ENCODE results near the gene BRSK1.

Gene BRSK1

DNA sequence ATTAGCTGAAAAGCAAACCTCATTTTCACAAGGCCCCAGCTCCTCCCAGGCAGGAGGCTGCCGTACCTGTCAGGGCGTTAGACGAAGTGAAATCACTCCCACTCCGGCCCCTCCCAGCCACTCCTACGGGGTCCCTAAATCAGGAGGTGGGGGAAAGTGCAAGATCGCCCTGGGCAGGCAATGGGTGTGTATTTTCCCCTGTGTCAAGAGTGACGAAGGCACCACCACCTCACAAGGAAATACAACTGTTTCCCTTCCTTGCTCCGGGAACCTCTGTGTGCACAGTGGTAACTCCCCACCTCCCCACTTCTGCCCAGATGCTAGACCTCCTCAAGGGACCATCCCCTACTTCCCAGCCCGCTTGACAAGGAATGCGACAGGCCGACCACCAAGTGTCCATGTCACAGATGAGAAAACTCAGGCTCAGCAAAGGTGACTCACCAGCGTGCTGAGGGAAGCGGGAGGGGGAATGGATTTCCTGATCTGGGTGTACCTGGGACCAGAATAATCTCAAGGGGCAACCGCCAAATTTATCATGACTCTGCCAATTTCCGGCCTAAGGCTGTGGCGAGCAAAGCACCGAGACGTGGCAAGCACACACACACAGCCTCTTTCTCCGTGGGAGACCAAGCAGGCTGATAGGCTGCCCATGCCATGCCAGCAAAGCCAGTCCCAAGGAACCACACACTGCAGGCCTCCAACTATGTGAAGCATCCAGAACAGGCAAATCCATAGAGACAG is 32.3 kb upstream of the BRSK1 start:
- Histone ChIP-seq H3K9me2 (replicated peaks; ENCODE audit: insufficient read depth, low read length) (no peaks in the 10 kb centered on the region), H3K27ac (ENCODE audit: low read length) (no peak overlapping the region), H3K4me2 (ENCODE audit: low read depth, low read length) (no peak overlapping the region), H3K9me3 (replicated peaks; ENCODE audit: insufficient read depth, low read length) (no peaks in the 10 kb centered on the region), H3K36me3 (replicated peaks; ENCODE audit: insufficient read depth, low read length) (0 out of 2 replicates have a peak, but pooled peaks cover 3% of the 10 kb centered on the region), H3K9ac (ENCODE audit: low read length) (no peak overlapping the region), H4K20me1 (ENCODE audit: insufficient read depth, low read length) (peaks cover 58% of the 10 kb centered on the region), H3K4me3 (ENCODE audit: low read length) (no peak overlapping the region), H2AFZ (ENCODE audit: low read length) (no peak overlapping the region), H3F3A (ENCODE audit: insufficient read depth, low read length) (peaks cover 33% of the 10 kb centered on the region), H3K79me2 (ENCODE audit: low read length) (peaks cover 97% of the 10 kb centered on the region), H3K4me1 (ENCODE audit: low read length) (peaks cover 11% of the 10 kb centered on the region), H3K27me3 (replicated peaks; ENCODE audit: insufficient read depth, low read length) (no peaks in the 10 kb centered on the region)
- TF ChIP-seq, protein P1, sequence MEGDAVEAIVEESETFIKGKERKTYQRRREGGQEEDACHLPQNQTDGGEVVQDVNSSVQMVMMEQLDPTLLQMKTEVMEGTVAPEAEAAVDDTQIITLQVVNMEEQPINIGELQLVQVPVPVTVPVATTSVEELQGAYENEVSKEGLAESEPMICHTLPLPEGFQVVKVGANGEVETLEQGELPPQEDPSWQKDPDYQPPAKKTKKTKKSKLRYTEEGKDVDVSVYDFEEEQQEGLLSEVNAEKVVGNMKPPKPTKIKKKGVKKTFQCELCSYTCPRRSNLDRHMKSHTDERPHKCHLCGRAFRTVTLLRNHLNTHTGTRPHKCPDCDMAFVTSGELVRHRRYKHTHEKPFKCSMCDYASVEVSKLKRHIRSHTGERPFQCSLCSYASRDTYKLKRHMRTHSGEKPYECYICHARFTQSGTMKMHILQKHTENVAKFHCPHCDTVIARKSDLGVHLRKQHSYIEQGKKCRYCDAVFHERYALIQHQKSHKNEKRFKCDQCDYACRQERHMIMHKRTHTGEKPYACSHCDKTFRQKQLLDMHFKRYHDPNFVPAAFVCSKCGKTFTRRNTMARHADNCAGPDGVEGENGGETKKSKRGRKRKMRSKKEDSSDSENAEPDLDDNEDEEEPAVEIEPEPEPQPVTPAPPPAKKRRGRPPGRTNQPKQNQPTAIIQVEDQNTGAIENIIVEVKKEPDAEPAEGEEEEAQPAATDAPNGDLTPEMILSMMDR (IDR thresholded peaks at IDR 0.05; ENCODE audit: low read length): no peak
- TF ChIP-seq EZH2 (optimal IDR thresholded peaks at IDR 0.05; ENCODE audit: low read depth, low read length) (no peak), EZH2phosphoT487 (IDR thresholded peaks at IDR 0.05; ENCODE audit: low read length) (no peak)
- DNase-seq: no peak

DNA sequence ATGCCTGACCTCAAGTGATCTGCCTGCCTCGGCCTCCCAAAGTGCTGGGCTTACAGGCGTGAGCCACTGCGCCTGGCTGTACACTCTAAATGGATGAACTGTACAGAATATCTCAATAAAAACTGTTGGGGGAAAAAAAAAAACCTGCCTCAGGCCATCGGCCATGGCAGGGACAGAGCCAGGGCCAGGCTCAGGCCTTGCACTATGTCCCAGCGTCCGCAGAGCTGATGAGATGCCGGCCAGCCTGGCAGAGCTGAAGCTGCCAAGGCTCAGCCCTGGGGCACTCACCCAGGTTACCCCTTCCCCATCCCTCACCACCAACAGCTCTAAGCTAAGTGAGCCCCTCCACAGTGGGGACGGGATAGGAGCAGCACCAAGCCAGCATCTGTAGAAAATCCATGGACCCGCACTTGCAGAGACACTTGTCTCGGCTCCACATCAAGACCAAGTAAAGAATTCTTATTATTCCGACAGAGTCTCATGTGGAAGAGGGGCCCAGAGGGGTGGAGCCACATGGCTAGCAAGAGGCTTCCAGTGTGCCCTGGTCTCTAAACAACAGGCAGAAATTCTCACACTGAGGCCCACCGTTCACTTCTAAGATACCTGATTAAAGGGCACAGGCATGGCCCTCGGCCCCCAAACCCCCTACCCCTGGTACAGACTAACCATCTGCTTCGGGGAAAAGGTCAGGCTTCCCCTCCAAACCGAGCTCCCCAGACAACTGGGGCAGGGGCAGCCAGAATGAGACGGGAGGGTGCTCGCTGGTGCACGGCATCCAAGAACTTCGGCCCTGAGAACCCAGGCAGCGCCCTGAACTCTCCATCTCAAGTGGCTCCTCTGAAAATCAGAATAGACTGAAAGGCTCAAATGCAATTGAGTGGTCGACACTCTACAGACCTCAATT is 30.8 kb upstream of the BRSK1 start:
- H3K9ac ChIP-seq (ENCODE audit: low read length): peak overlapping the region; percentile 80; the same call in 1 of the 2 replicates
- no peak for DNase-seq
- H3K9me2 ChIP-seq (replicated peaks; ENCODE audit: insufficient read depth, low read length): no peaks in the 10 kb centered on the region
- peaks cover 97% of the 10 kb centered on the region for H3K79me2 ChIP-seq (ENCODE audit: low read length)
- H4K20me1 ChIP-seq (ENCODE audit: insufficient read depth, low read length): peaks cover 43% of the 10 kb centered on the region
- H3K36me3 ChIP-seq (replicated peaks; ENCODE audit: insufficient read depth, low read length): 0 out of 2 replicates have a peak, but pooled peaks cover 3% of the 10 kb centered on the region
- H2AFZ ChIP-seq (ENCODE audit: low read length): no peak overlapping the region
- no peaks in the 10 kb centered on the region for H3K9me3 ChIP-seq (replicated peaks; ENCODE audit: insufficient read depth, low read length)
- peak overlapping the region; percentile 97 for H3K4me2 ChIP-seq (ENCODE audit: low read depth, low read length)
- no peaks in the 10 kb centered on the region for H3K27me3 ChIP-seq (replicated peaks; ENCODE audit: insufficient read depth, low read length)
- TF ChIP-seq EZH2 (optimal IDR thresholded peaks at IDR 0.05; ENCODE audit: low read depth, low read length) (no peak), EZH2phosphoT487 (IDR thresholded peaks at IDR 0.05; ENCODE audit: low read length) (no peak)
- TF ChIP-seq, protein P1 (IDR thresholded peaks at IDR 0.05; ENCODE audit: low read length): no peak
- peak overlapping the region; percentile 94 for H3K4me3 ChIP-seq (ENCODE audit: low read length)
- H3F3A ChIP-seq (ENCODE audit: insufficient read depth, low read length): peaks cover 41% of the 10 kb centered on the region
- H3K27ac ChIP-seq (ENCODE audit: low read length): peak overlapping the region; percentile 95; the same call in 1 of the 2 replicates
- peaks cover 14% of the 10 kb centered on the region for H3K4me1 ChIP-seq (ENCODE audit: low read length)

DNA sequence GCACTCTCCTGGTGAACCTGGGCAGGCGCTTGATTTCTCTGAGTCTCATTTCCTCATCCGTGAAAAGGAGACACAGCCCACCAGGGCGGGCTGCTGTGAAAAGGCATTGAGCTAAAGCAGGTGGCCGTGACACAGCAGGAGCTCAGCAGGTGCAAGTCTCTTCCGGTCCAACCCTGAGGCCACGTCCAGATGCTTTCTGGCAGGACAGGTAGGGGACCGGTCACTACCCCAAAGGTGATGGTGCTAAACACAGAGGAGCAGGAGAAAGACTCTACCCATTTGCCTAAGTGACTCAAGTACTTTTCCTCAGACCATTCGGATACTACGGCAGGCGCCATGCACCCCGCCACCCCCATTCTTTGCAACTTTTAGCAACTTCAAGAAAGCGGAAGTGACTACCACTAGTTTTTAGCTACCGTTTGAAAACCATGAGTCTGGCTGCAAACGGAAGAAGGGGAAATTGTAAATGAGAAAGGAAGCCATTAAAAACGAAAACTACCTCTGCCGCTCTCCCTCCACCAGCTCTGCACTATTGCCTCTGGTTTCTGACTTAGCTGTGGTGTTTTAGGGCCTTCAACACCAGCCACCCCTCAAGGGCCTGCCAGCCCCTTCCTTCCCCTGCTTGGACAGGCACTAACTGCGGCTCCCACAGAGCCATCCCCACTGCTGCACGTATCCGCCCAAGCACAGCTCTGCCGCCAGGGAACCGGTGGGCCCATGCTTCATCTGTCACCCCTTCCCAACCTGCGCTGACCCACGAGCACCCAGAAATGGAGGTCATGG is 29.8 kb upstream of the BRSK1 start:
- peaks cover 93% of the 10 kb centered on the region for H3K79me2 ChIP-seq (ENCODE audit: low read length)
- peak; percentile 87 for DNase-seq
- 0 out of 2 replicates have a peak, but pooled peaks cover 3% of the 10 kb centered on the region for H3K36me3 ChIP-seq (replicated peaks; ENCODE audit: insufficient read depth, low read length)
- peaks cover 14% of the 10 kb centered on the region for H3K4me1 ChIP-seq (ENCODE audit: low read length)
- no peaks in the 10 kb centered on the region for H3K9me2 ChIP-seq (replicated peaks; ENCODE audit: insufficient read depth, low read length)
- peak overlapping the region; percentile 97 for H3K4me2 ChIP-seq (ENCODE audit: low read depth, low read length)
- H3K9ac ChIP-seq (ENCODE audit: low read length): peak overlapping the region; percentile 80
- no peak overlapping the region for H2AFZ ChIP-seq (ENCODE audit: low read length)
- peak overlapping the region; percentile 95 for H3K27ac ChIP-seq (ENCODE audit: low read length)
- peaks cover 43% of the 10 kb centered on the region for H3F3A ChIP-seq (ENCODE audit: insufficient read depth, low read length)
- H4K20me1 ChIP-seq (ENCODE audit: insufficient read depth, low read length): peaks cover 33% of the 10 kb centered on the region
- no peaks in the 10 kb centered on the region for H3K9me3 ChIP-seq (replicated peaks; ENCODE audit: insufficient read depth, low read length)
- TF ChIP-seq EZH2phosphoT487 (IDR thresholded peaks at IDR 0.05; ENCODE audit: low read length) (no peak), EZH2 (optimal IDR thresholded peaks at IDR 0.05; ENCODE audit: low read depth, low read length) (no peak)
- no peaks in the 10 kb centered on the region for H3K27me3 ChIP-seq (replicated peaks; ENCODE audit: insufficient read depth, low read length)
- peak overlapping the region; percentile 94 for H3K4me3 ChIP-seq (ENCODE audit: low read length)

Measured in MM.1S (cell line).